NK-92 (cell line): ENCODE results near the gene ARL14.
"Not testable (repeated sequence)": the region's sequence is repeated elsewhere in the genome, so short reads cannot be mapped to it uniquely, and the experiment has no call there.

Experiments
- DNase-seq: peaks from one replicate; lab custom pipeline; 2025; ENCODE audit not compliant: unreplicated experiment; lab: John Stamatoyannopoulos, UW

ARL14 gene

DNA sequence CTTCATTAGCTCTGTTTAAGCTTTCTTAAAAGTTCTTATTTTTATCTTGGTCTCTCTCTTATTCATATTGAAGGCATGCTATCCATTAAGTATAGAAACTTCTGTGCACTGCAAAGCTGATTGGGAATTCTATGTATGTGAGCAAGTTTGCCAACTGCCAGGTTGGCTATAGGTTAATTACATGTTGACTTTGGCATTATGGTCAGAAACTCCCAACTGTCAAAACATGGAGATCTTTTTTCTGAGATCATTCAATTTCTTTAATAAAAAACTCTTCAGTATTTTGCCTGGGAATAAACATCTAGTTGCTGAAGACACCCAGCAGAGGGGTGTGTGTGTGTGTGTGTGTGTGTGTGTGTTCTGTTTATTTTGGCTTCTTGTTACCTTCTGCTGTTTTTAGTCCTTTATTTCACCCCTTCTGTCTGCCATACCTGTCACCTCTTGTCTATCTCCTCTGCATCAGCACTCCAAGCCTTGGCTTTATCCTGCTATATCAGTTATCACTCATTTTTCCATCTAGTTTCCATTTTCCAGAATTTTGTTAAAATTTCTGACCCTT is 1.3 kb upstream of the ARL14 start:
- DNase-seq: no peak

DNA sequence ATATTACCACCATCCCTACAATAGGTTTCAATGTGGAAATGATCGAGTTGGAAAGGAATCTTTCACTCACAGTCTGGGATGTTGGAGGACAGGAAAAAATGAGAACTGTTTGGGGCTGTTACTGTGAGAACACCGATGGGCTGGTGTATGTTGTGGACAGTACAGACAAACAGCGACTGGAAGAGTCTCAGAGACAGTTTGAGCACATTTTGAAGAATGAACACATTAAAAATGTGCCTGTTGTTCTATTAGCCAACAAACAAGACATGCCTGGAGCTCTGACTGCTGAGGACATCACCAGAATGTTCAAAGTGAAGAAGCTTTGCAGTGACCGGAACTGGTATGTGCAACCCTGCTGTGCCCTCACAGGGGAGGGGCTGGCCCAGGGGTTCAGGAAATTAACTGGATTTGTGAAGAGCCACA is 510 bp downstream of the ARL14 start:
- DNase-seq: no peak

DNA sequence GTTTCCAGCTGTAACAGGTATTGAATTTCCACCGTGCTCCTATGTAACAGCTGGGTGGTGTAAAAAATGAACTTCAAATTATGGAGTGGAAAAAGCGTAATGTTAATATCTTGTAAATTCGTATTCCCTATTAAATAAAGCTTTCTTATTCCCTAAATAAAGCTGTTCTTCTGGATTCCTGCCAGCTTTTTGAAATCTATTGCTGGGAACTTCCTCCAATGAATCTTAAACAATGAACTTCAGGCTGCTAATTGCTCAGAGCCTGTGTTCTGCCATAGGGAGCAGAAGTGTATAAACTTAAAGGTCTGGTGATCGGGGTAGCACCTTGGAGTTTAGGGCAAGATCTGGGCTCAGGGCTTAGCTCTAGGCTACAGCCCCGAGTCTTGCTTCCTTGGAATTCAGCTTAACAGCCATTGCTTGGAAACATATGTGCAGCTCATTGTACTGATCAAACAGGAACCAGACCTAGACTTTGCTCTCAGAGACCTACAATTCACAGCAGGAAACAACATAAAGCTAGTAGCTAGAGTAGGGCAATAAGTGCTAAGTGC is 1.4 kb downstream of the ARL14 start:
- DNase-seq: no peak

DNA sequence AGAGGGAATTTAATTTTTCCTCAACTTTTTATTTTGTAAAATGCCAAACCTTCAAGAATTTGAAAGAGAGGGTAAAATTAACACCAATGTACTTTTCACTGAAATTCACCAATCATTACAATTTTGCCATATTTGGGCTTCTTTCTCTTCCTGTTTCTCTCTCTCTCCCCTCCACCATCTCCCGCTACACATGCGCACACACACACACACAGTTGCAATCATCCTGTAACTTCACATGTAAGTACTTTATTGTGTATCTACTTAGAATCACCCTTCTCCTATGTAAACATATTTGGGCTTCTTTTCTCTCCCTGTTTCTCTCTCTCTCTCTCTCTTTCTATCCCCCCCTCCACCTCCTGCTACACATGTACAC is 7.4 kb downstream of the ARL14 start:
- no peak for DNase-seq

DNA sequence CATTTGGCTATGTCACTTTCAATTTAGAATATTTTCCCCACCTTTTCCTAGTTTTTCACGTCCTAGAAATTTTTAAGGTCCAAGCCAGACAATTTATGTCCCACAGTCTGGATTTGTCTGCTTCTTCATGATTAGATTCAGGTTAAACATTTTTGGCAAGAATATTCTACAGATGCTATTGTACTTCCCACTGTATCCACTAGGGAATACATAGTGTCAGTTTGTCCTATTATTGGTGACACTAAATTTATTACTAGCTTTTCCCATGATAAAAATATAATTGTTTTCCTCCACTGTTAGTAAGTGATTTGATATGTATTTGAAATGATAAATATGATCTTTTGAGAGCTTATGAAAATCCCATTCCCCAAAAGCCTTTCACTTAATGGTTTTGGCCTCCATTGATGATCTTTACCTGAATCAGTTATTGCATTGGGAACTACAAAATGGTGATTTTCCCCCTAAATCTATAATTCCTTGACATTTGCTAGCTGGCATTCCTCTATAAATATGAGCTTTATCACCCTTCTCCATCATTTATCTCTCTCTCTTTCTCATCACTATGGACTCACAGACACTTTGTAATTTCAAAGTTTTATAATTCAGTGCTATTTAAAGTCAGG is 8.3 kb downstream of the ARL14 start:
- no peak for DNase-seq

DNA sequence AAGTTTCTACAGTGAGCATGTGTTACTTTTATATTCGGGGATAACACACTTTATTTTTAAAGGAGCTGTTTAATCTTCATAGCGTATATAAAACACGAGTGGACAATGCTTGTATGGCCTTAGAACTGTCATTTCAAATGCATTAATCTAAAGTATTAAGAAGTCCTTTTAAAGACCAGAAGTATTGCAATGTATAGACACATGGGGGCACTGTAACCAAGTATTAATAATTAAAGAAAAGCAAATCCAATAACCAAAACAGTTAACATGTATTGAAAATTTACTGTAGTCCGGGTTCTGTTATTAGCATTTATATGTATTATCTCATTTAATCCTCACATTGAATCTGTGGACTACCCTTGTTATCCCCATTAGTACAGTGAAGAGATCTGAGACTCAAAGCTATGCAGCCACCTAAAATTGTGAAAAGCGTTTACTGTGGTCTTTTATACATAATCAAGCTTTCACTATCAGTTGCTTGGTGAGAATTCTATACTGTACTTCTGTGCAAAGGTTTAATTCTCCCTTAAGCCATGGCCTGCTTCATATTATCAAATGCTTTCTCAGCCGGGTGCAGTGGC is 10.1 kb downstream of the ARL14 start:
- no peak for DNase-seq

DNA sequence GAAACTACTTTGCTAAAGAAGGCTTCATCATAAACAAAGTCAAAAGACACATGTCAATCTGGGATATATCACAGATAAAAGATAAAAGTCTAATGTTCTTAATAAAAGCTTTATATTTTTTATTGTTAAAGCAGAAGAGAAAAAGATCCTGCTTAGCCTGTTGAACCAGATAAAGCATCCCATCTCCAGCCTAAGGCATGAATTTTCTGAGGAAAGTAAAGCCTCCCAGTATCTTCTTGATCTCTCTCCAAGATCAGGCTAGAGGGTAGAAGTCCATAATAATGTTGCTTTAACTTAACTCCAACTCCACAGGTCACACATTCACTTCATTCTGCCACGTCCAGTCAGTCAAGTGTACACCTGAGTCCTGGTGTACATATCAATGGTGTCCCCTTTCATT is 14.2 kb downstream of the ARL14 start:
- no peak for DNase-seq

DNA sequence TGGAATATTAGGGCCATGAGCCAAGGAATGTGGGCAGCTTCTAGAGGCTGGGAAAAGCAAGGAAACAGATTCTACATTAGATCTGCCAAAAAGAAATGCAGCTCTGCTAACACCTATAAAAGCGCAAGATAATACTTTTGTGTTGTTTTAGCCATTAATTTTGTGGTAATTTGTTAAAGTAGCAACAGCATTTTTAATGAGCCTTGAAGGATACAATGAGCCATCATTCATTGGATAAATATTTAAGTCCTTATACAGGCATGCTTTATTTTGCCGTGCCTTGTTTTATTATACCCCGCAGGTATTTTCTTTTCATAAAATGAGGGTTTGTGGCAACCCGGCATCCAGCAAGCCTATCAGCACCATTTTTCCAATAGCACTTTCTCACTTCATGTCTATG is 15.0 kb downstream of the ARL14 start:
- no peak for DNase-seq

DNA sequence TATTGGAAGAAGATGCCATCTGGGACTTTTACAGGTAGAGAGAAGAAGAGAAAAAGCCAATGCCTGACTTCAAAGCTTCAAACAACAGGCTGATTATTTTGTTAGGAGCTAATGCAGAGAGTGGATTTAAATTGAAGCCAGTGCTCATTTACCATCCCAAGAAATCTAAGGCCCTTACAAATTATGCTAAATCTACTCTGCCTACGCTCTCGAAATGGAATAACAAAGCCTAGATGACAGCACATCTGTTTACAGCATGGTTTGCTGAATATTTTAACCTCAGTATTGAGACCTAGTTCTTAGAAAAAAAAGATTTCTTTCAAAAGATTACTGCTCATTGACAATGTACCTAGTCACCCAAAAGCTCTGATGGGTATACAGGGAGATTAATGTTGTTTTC is 16.2 kb downstream of the ARL14 start:
- DNase-seq: no peak

DNA sequence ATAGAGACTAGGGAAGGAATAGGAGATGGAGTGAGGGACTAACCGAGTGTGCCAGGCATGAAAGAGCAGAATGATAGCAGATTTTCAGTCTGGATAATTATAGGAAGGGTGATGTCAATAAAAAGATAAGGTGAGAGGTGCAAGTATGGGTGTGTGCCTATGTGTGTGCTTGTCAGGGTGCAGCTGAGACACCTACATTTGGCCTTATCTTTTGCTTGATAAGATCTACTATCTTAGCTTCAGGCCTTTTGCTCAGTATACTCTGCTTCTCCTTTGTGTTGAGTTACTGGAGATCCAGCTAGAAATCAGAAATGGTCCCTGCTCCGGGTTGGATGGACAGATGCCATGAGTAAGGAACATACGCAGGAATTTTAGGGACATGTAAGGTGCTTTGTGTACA is 17.4 kb downstream of the ARL14 start:
- no peak for DNase-seq

DNA sequence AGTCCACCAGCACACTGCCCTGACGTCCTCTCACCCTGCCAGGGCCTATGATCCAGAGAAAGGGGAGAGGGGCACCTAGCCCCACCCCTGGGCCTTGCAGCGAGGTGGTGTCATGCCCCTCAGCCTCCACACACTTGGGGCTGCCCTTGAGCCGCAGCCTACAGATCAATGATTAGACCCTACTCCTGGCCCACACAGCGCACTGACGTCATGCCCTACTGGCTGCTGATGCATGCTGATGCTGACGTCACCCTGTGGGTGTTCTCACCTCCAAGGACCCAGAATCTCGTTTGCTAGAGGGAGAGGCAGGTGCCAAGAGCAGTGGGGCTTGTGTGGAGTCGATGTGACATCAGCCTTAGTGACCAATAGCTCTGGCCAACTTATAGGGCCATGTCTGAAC is 18.0 kb downstream of the ARL14 start:
- no peak for DNase-seq

DNA sequence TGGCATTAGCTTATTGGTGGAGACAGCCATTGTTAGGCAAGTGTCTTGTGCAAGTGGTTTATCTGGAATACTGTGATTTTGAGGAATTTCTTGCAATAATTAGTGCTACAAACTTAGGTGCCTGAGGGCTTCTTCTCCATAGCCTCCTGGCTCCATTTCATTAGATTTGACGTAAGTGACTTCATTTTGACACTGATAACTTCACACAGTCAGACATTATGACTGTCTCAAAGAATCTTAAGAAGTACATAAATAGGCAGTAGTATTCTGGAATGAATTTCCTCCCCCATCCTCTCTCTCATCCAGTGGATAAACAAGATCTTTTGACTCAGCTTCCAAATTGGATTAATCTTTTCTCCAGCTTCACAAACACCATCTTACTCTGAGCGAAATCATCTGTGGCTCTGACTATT is 19.0 kb downstream of the ARL14 start:
- no peak for DNase-seq

DNA sequence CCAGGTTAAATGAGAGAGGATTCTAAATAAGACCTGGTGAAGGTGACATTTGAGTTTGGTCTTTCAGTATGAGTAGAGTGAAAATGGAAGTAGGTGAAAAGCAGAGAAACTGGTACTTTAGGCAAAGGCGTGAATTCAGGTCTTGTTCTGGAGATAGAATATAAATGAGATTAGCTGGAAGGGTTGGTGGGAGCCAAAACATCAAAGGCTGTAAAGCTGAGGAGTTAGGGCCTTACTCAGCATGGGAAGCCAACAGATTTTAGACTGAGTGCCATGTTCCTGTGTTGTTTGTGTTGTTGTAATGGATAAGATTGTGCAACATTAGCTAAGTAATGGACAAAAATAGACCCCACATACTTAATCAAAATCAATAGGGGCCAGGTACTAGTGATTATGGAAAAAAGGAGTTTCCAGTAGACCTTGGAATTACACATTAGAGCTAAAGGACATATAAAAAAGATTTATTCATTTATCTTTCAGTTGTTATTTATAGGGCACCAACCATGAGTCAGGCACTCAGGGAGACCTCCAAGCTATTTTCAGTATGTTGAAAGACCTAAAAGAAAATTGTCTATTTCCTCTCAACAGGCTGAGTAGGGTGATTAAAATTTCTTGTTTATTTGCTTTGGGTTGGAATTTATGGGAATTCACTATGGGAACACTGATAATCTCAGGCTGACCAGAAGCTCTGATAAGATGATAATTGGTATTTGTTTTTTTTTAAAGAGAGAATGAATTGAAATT is 20.8 kb downstream of the ARL14 start:
- no peak for DNase-seq

DNA sequence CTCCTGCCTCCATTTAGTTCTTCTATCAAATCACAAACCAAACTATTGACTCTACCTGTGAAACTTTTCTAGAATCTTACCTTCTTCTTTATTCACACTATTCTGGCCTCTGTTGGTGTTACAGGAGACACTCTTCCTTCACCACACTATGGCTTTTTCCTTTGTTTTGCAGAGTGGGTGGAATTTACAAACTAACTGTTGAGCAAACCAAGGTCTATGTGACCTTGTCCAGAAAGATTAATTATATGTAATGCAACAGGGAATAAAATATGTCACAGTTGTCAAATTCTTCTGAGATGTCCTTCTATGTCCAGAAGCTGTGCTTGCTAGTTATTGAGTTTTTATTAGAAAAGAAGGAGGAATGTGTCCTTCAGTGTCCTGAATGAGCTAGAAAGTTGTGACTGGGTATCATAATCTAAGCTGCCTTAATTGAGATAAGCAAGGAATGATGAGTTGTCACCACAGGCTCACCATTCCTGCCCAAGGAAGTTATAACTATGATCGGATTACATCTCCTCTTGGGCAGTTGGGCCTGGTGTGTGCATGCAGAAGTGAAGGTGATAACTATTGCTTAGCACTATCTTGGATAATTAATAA is 21.7 kb downstream of the ARL14 start:
- DNase-seq: no peak

DNA sequence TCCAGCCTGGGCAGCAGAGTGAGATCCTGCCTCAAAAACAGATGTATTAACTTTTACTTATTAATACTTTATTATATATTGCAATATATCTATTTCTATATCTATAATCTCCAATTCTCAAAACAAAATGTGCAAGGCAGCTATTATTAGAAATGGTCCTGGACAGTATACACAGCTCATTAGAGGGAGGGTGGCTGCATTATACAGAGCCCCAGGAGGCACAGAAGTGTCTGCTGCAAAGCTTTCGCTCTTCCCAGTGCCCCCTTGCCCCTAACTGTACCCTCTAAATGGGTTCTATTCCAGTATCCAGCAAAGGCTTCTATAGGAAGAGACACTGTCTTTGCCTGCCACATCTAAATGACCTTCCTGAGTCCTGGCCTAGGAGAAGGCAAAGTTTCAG is 24.5 kb downstream of the ARL14 start:
- DNase-seq: no peak

DNA sequence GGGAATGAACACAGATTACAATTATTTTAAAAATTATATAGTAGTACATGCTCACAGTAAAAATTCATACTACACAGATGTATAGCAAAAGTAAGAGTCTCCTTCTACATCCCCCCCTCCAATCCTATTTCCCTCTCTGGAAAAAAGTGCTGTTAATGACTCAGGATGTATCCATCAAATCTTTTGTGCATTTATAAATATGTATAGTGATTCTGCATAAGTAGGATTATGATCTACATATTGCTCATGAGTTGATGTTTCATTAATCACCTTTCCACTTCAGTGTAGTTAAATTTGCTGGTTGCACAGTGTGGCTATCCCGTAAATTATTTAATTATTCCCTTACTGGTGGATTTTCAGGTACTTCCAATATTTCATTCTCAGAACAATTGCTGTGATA is 25.3 kb downstream of the ARL14 start:
- no peak for DNase-seq

DNA sequence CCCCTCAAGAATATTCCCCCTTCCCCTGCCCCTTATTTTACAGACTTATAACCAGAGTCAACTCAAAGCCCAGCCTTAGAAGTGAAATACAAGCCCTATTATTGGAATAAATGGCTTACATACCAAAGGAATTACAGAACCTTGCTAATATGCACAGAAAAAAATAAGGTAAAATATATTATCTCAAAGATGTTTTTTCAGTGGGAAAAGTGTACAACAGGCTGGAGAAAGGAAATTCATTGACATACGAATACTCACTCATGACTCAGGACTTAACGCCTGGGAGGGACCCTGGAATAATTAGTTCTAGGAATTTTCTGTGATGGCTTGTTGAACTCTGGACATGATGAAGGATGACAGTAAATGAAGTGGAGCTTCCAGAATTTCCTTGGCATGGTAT is 27.0 kb downstream of the ARL14 start:
- DNase-seq: no peak

DNA sequence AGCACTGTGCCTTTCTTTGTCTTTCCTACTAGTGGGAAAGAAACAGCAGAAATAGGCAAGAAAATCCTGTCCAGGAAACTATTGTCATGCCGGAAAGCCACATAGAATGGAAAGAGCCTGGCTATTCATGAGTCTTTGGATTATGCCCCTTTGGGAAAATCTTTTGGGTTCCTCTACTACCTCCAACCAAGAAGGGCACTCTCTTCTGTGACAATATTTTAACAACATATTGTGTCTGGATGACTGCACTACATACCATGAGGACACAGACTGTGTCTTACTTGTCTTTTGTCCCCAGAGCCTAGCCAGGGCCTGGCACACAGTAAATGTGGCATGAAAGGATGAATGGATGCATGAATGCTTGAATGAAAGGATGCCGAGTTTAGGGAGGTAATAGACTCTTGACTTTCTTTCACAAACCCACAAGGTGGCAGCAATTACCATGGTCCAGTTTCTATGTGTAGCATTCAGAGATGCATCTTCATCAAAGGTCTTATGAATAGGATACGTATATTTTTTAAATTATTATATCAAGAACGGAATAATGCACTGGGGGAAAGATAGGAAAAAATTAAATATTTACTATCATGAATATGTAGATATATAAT is 30.3 kb downstream of the ARL14 start:
- DNase-seq: no peak

DNA sequence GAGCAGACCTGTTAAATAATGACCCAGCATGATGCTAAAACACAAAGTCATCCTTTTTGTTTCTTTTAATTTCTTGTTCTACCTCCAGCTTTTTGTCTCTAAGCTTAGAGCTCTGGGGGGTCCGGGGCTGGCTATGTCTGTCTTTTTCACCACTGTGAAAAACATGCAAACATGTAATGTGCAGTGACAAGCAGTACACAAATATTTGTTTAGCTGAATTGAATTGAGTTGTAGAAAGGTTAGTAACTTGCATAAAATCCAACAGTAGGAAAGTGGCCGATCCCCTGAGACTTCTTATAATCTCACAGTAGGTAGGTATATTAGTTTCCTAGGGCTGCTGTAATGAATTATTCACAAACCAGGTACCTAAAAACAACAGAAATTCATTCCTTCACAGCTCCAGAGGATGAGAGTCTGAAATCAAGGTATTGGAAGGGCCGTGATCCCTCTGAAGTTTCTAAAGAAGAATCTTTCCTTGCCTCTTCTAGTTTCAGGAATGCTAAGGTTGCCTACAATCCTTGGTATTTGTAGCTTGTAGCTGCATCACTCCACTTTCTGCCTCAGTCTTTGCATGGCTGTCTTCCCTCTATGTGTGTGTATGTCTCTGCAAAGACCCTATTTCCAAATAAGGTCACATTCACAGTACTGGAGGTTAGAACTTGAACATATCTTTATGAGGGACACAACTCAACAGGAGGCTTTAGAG is 32.7 kb downstream of the ARL14 start:
- DNase-seq: no peak

DNA sequence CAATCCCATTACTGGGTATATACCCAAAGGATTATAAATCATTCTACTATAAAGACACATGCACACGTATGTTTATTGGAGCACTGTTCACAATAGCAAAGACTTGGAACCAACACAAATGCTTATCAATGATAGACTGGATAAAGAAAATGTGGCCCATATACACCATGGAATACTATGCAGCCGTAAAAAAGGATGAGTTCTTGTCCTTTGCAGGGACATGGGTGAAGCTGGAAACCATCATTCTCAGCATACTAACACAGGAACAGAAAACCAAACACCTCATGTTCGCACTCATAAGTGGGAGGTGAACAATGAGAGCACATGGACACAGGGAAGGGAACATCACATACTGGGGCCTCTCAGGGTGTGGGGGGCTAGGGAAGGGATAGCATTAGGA is 36.2 kb downstream of the ARL14 start:
- DNase-seq: not testable (repeated sequence)

DNA sequence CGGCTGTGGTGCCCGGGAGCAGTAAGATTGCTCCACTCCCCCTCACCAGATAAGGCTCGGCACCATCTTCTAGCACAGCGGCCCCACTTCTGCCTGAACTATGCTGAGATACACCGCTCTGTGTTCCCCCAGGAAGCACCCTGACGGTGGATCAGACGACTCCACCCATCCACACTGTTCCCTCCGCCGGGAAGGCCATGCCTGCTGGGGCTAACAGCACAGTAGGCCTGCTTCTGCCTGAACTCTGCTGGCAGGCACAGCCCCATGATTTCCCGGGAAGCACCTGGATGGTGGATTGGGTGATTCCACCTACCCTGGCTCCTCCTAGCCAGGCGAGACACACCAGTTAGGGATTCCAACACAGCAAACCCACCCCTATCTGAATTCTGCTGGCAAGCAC is 42.8 kb downstream of the ARL14 start:
- DNase-seq: no peak
